ENCODE results near the gene TMEM270.
A peak's percentile ranks its signal among the peaks of the same experiment; 100 is the strongest.
"Not testable (repeated sequence)": the region's sequence is repeated elsewhere in the genome, so short reads cannot be mapped to it uniquely, and the experiment has no call there.

The TMEM270 gene

GRCh38 chr7:73860859-73861258, at the start of gene TMEM270:
Gene TMEM270 (plus strand): TSS chr7:73861159. CDS start chr7:73861195, 36 bp downstream.
- no peak for DNase-seq (ENCODE audit: low read depth)

DNA sequence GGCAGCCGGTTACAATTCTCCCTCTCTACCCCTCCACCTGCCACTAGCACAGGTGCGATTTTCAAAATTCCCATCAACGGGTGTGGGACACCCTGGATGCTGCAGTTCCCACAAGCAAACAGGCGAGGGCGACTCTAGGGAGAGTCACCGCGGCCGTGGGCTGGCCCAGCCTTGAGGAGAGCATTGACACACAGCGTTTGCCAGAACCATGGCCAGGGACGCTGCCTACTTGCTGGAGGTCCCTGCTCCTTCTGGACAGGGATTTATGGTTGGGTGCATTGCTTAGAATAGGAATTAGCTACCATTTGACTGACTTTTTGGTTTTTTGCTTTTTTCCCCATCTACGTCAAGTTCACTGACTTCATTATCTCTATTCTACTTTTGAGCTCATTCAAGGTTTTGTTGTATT, 49.2 kb upstream of the TMEM270 start:
- peak; percentile 28 for DNase-seq (ENCODE audit: low read depth)

DNA sequence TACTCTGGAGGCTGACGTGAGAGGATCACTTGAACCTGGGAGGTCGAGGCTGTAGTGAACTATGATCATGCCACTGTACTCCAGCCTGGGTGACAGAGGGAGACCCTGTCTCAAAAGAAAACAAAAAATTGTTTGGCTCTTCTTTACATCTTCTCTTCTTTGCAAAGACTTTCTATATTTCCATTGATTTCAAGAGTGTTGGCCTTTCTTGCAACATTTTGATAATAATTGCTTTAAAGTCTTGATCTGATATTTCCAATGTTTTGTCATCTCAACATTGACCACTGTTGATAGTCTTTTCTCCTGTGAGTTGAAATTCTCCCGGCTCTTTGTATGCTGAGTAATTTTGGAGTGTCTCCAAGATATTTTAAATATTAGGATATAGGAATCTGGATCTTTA, 48.0 kb upstream of the TMEM270 start:
- DNase-seq (ENCODE audit: low read depth), result no peak

- DNase-seq (ENCODE audit: low read depth), result no peak
Measured at GRCh38 chr7:73815436-73815835, 45.5 kb upstream of the TMEM270 start.

- DNase-seq (ENCODE audit: low read depth), result no peak
Measured at GRCh38 chr7:73817121-73817520, 43.8 kb upstream of the TMEM270 start.

GRCh38 chr7:73820013-73820412, 40.9 kb upstream of the TMEM270 start:
- no peak for DNase-seq (ENCODE audit: low read depth)

DNA sequence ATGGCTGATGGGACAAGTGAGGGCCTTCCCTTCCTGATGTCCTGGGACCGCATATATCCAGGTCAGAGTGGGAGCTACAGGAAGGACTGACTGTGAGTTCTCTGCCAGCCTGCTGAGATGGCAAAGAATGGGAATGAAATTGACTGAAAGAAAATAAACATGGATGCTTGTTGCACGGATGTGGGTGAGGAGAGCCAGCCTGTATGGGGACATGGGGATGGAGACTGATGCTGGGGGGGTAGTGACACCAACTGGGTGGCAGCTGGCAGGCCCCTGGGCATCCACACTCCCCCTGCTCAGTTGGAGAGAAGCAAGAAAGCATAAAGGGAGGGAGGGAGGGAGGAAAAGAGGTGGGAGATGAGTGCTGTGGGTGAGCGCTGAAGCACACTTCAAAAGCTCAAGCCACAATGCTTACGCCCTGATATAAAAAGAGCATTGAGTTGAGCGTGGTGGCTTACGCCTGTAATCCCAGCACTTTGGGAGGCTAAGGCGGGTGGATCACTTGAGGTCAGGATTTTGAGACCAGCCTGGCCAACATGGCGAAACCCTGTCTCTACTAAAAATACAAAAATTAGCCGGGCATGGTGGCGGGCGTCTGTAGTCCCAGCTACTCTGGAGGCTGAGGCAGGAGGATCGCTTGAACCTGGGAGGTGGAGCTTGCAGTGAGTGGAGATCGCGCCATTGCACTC, 39.2 kb upstream of the TMEM270 start:
- DNase-seq (ENCODE audit: low read depth), result not testable (repeated sequence)

DNA sequence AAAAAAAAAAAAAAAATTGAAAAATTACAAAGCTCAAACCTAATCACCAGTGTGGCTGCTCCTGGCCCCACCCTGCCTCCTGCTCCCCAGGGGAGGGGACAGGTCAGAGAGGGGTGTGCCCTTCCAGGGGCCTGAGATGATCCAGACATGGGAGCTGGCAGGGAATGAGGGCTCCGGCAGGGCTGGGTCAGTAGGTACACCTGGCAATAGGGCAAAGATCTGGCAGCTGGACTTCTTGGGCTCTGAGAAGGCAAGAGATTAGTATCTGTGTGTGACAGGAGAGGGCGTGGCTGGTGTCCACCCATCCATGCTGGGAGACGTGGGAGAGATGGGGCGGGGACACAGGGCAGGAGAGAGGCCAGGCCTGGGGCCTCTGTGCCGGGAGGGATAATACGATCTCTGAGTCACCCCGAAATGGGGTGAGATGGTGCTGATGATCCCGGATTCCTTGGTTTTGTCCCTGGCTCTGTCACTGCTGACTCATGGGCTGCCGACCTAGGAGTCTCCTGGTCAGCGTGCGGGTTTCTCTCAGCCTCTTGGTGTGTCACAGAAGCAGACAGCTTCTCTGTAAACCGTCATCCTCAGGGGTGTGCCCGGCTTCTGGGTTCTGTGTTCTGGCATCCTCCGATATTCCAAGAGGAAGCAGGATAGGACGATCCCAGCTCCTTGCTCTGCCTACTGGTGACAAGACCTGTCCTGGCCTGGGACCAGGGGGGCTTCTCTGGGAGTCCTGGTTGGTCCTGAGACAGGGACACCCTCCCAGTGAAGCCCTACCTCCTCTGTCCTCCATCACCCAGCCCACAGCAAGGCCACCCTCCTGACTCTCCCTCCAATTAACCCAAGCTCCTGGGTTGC, 38.4 kb upstream of the TMEM270 start:
- DNase-seq (ENCODE audit: low read depth), result no peak

DNA sequence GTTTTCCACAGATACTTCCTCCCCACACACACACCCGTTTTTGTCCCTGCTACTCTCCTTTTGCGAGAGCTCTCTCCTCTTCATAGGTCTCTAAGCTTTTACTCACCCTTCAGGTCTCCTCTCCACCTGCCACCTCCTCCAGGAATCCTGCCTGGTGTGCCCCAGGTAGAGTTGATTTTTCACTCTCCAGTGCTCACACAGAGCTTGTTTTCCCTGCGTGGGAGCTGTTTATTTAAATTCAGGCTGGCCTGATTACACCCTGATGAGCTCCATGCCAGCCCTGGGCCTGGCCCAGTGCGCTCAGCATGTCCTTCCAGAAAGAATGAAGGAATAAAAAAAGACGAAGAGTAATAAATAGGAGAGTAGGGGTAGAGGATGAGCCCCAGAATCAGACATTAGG, 37.7 kb upstream of the TMEM270 start:
- DNase-seq (ENCODE audit: low read depth), result no peak

DNA sequence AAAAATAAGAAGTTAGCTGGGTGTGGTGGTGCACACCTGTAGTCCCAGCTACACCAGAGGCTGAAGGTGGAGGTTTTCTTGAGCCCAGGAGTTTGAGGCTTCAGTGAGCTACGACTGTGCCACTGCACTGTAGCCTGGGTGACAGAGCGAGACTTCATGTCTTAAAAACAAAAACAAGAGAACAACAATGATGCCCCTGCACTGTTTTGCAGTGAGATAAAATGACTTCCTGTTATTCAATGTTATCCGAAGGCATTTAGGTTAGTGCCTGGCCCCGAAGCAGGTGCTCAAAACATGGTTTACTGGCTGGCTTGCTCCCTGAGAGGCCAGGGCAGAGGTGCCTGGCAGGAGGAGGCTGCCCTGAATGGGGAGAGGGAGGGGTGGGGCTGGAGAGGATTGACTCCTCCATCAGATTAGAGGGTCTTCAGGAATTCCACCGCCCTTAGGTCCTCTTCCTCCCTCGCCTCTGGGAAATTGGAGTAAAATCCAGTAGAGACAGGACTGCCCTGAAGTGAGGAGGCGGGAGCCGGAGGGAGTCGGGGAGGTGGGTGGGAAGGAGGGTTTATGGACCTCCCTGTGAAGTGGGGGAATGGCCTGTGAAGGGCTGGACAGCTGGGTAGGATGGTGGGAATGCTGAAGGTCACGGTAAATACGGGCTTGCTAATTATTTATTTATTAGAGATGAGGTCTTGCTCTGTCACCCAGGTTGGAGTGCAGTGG, 36.9 kb upstream of the TMEM270 start:
- no peak for DNase-seq (ENCODE audit: low read depth)

DNA sequence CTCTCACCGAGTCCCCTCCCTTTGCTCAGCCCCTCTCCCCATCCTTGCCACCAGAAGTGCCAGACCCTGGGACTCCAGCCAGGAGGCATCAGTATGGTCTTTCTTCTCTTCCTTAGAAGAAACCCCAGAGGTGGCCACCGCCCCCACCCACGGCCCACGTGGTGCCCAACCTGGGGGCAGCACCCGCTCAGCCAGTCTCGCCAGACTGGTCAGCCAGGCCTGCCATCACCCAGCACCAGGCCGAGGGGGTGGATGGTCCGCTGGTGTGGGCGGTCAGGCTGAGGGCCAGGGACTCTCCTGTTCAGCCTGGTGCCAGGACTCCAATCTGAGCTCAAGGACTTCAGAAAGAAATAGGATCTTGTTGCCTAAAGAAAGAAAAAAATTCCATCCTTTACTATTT, 36.0 kb upstream of the TMEM270 start:
- no peak for DNase-seq (ENCODE audit: low read depth)

DNA sequence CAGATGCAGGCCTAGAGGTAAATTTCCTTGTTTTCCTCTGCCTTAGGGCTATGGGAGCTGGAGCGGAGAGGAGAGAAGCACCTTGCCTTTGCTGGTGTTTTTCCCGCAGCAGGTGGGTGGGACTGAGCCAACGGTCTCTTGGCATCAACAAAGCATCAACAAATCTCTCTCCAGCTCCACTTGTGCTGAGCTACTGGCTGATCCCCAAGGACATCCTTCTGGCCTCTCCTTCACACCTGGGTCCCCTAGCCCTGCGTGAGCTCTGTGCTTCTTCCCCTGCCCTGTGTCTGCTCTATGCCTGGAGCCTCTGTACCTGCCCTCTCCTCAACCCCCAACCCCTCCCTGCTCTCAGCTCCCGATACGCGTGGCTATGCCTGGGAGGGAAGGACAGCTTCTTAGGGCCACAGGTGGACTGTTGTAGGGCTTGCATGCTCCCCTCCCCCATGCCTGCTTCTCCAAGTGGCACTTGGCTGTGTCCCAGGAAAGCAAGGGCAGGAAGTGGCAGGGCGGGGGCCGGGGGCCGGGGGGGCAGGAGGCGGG, 33.3 kb upstream of the TMEM270 start:
- no peak for DNase-seq (ENCODE audit: low read depth)

DNA sequence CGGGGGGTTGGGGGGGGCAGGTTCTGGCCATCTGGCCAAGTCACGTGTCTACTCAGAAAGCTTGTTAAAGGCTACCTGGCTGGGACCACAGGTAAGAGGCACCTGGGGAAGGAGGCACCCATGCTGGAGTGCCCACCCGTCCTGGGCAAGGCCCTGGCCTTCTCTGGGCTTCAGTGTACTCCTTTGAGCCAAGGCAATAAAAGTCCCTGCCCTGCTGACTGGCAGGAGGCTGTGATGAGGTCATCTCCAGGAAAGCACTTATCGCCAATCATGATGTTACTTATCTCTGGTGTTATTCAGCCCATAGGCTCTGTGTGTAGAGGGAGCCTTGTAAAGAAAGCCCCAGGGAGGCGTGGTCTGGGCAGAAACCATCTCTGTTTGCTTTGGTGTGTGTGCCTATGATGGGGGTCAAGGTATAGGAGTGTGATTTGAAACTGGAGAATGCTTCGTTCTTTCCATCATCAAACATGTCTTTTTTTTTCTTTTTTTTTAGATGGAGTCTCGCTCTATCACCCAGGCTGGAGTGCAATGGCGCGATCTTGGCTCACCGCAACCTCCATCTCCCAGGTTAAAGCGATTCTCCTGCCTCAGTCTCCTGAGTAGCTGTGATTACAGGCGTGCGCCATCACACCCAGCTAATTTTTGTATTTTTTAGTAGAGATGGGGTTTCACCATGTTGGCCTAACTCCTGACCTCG, 32.7 kb upstream of the TMEM270 start:
- DNase-seq (ENCODE audit: low read depth), result no peak

GRCh38 chr7:73828972-73829371, 32.0 kb upstream of the TMEM270 start:
- no peak for DNase-seq (ENCODE audit: low read depth)

DNA sequence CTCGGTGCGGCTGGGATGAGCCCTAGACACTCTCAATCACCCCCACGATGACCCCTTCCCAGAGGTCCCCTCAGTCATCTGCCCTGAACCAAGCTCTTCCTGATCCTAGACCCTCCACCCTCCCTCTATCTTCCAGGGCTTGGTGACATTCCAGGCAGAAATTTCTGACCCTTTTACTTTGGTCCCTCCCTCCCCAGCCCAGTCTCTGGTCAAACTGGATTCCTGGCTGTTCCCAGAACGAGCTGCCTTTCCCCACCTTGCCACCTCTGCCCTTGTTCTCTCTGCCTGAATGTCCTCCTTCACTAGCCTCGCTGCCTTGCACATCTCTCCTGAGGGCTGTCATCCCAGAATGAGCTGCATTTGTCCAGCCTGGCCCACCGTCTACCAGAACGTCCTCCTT, 31.5 kb upstream of the TMEM270 start:
- DNase-seq (ENCODE audit: low read depth), result no peak

DNA sequence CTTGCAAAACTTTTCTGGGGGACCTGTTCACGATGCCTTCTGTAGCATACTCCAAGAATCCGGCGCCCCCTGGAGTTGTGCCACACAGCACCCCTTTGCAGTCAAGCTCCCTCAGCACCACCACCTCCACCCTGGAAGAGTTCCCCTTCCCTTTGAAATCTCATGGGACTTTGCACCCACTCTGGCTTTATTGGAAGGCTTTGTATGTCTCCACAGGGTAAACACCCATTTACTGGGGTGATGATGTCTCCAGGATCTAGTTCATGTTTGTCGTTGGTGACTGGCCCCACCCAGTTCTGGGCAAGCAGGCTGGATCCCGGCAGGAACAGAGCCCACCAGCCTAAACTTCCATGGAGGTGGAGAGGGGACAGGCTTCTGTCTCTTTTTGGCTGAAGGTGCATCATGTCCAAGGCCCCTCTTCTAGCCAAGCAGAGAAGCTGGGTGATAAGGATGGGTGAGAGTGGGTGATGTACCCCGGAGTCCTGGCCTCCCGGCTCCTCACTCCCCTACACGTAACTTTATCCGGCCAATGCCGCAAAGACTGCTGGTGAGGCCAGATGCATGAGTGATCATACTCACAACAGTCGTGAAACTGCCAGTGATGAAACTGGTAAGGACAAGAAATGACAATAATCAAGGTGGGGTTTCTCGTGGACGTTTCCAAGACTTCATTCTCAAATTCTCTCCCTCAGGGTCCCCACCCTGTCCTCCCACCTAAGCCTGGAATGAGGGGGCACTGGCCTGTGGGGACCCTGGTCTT, 30.9 kb upstream of the TMEM270 start:
- no peak for DNase-seq (ENCODE audit: low read depth)

- DNase-seq (ENCODE audit: low read depth), result no peak
Measured at GRCh38 chr7:73830681-73831583, 30.0 kb upstream of the TMEM270 start, which contains the start of gene CLDN4. Gene CLDN4 (plus strand): TSS chr7:73830996. CDS start chr7:73831202, 206 bp downstream.

DNA sequence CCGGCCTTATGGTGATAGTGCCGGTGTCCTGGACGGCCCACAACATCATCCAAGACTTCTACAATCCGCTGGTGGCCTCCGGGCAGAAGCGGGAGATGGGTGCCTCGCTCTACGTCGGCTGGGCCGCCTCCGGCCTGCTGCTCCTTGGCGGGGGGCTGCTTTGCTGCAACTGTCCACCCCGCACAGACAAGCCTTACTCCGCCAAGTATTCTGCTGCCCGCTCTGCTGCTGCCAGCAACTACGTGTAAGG, 29.4 kb upstream of the TMEM270 start:
- no peak for DNase-seq (ENCODE audit: low read depth)

GRCh38 chr7:73831834-73832651, 28.9 kb upstream of the TMEM270 start:
- DNase-seq (ENCODE audit: low read depth), result no peak
